Kasumi-1 (cell line): ENCODE results near the gene TULP4.
A peak's percentile ranks its signal among the peaks of the same experiment; 100 is the strongest.
"Not testable (repeated sequence)": the region's sequence is repeated elsewhere in the genome, so short reads cannot be mapped to it uniquely, and the experiment has no call there.

Source experiments
- DNase-seq, 2 experiments: peaks; one replicate each; lab custom pipeline; 2025; lab: John Stamatoyannopoulos, UW

Gene TULP4

GRCh38 chr6:158470023-158470422 lies 157.8 kb downstream of the TULP4 start:
- not testable (repeated sequence) for DNase-seq

GRCh38 chr6:158471339-158471738 lies 159.1 kb downstream of the TULP4 start:
- peak; percentile 51 to 57 for DNase-seq

- DNase-seq, result no peak
Observed at GRCh38 chr6:158472447-158472846, 160.2 kb downstream of the TULP4 start.

GRCh38 chr6:158474961-158475343 lies 162.7 kb downstream of the TULP4 start:
- DNase-seq, result no peak

GRCh38 chr6:158475344-158476302 lies 163.4 kb downstream of the TULP4 start:
- no peak for DNase-seq

GRCh38 chr6:158476389-158476788 lies 164.1 kb downstream of the TULP4 start:
- DNase-seq, result no peak

- DNase-seq, result not testable (repeated sequence)
Observed at GRCh38 chr6:158477722-158478121, 165.5 kb downstream of the TULP4 start.

- DNase-seq, result no peak
Observed at GRCh38 chr6:158480989-158481388, 168.7 kb downstream of the TULP4 start.

GRCh38 chr6:158481690-158482473 lies 169.6 kb downstream of the TULP4 start:
- DNase-seq, result no peak

- DNase-seq, result no peak
Observed at GRCh38 chr6:158485431-158485830, 173.2 kb downstream of the TULP4 start.

- no peak for DNase-seq
Observed at GRCh38 chr6:158487495-158487894, 175.2 kb downstream of the TULP4 start.

- no peak for DNase-seq
Observed at GRCh38 chr6:158488065-158488464, 175.8 kb downstream of the TULP4 start.

GRCh38 chr6:158489441-158489840 lies 177.2 kb downstream of the TULP4 start:
- no peak for DNase-seq

- DNase-seq, result no peak
Observed at GRCh38 chr6:158492881-158493280, 180.6 kb downstream of the TULP4 start.

GRCh38 chr6:158496700-158497099 lies 184.4 kb downstream of the TULP4 start:
- no peak for DNase-seq

- DNase-seq, result no peak
Observed at GRCh38 chr6:158497620-158498019, 185.4 kb downstream of the TULP4 start.

- DNase-seq, result no peak
Observed at GRCh38 chr6:158498362-158498761, 186.1 kb downstream of the TULP4 start.

GRCh38 chr6:158499601-158500000 lies 187.3 kb downstream of the TULP4 start:
- DNase-seq, result no peak

- no peak for DNase-seq
Observed at GRCh38 chr6:158500016-158500735, 187.9 kb downstream of the TULP4 start.

- no peak for DNase-seq
Observed at GRCh38 chr6:158501360-158502262, 189.3 kb downstream of the TULP4 start.

- no peak for DNase-seq
Observed at GRCh38 chr6:158502263-158502950, 190.1 kb downstream of the TULP4 start.
